Endothelial cell of umbilical vein (primary cell): ENCODE data around the gene PROM1. TPM values are rescaled to one million over a fixed set of nuclear protein-coding genes. Genes with fewer than 3 reads are reported as not detected.

ENCODE experiments used
- BruUV-seq: library from RNA; stranded (reverse); fragments of 400-500 nt; replicated peaks from 2 replicates; lab custom pipeline; 2021; lab: Mats Ljungman, UMichigan
- CTCF ChIA-PET: fragments of 300-600, 350-600 bp; sonication (Branson Sonifier 250); formaldehyde crosslinking; loops from one replicate; lab custom pipeline; 2021; ENCODE audit warnings: antibody characterized with exemption, inconsistent platforms; lab: Charles Lee
- POLR2A ChIA-PET: fragments of 300-600, 350-600 bp; sonication (Branson Sonifier 250); formaldehyde crosslinking; loops from one replicate; lab custom pipeline; 2021; ENCODE audit warnings: antibody characterized with exemption, inconsistent platforms; lab: Charles Lee
- DNase-seq: peaks from one replicate; pipeline ENCODE4 v3.0.0-alpha.2; 2011; ENCODE audit warnings: low read depth, low spot score
- FAIRE-seq: peaks from 2 replicates; lab custom pipeline; 2011; peaks lifted over from hg19 to GRCh38; lab: Jason Lieb, UNC
- H2AFZ ChIP-seq: 2 replicates; pipeline ENCODE4 v1.6.0; 2012; ENCODE audit warnings: low read depth, low read length, control low read depth, inconsistent platforms
- H3K27ac ChIP-seq: 2 replicates; pipeline ENCODE4 v1.5.1; 2011; ENCODE audit warnings: low read depth, mild to moderate bottlenecking, control low read depth, low read length, moderate library complexity; ENCODE audit not compliant: insufficient read depth
- H3K27me3 ChIP-seq, 2 experiments: 2 replicates each; pipeline versions ENCODE4 v1.6.0 to v1.6.1; 2011; ENCODE audit warnings: low read length in 2 of 2, mixed read lengths in 1 of 2; ENCODE audit not compliant: control insufficient read depth in 2 of 2, insufficient read depth in 2 of 2
- H3K36me3 ChIP-seq, 2 experiments: 2 replicates in 1 of 2; 3 replicates in 1 of 2; pipeline ENCODE4 v1.5.1; 2011; ENCODE audit warnings: low read length in 2 of 2, mild to moderate bottlenecking in 1 of 2, moderate library complexity in 1 of 2; ENCODE audit not compliant: control insufficient read depth in 2 of 2, insufficient read depth in 2 of 2; ENCODE audit errors: extremely low read depth in 1 of 2
- H3K4me1 ChIP-seq: 3 replicates; pipeline ENCODE4 v1.5.1; 2011; ENCODE audit warnings: mild to moderate bottlenecking, low read length; ENCODE audit not compliant: control insufficient read depth, insufficient read depth; ENCODE audit errors: extremely low read depth
- H3K4me2 ChIP-seq: 2 replicates; pipeline ENCODE4 v1.6.1; 2011; ENCODE audit warnings: low read length, control low read depth, mixed read lengths; ENCODE audit not compliant: insufficient read depth
- H3K4me3 ChIP-seq, 3 experiments: fragments of 200-600 bp in 1 of 3; sonication (generic), shearing (Covaris generic) in 1 of 3; replicated peaks in 1 of 3; 2 replicates each; pipeline ENCODE4 v1.5.1; 2011 to 2016; ENCODE audit warnings: control low read depth in 3 of 3, low read length in 3 of 3, mild to moderate bottlenecking in 2 of 3, inconsistent platforms in 1 of 3, low read depth in 1 of 3, moderate library complexity in 1 of 3; ENCODE audit not compliant: insufficient read depth in 1 of 3
- H3K79me2 ChIP-seq: 2 replicates; pipeline ENCODE4 v1.6.0; 2012; ENCODE audit warnings: low read length, inconsistent platforms; ENCODE audit not compliant: control insufficient read depth, insufficient read depth
- H3K9ac ChIP-seq: replicated peaks from 2 replicates; pipeline ENCODE3; 2011; ENCODE audit warnings: low read length, control low read depth; ENCODE audit not compliant: insufficient read depth; ENCODE audit errors: extremely low read depth
- H3K9me1 ChIP-seq: replicated peaks from 3 replicates; pipeline ENCODE4 v1.6.0; 2011; ENCODE audit warnings: mild to moderate bottlenecking, low read length; ENCODE audit not compliant: control insufficient read depth, insufficient read depth; ENCODE audit errors: extremely low read depth
- H3K9me3 ChIP-seq: replicated peaks from 2 replicates; pipeline ENCODE4 v1.5.1; 2012; ENCODE audit warnings: low read length, inconsistent platforms; ENCODE audit not compliant: control insufficient read depth, insufficient read depth
- H4K20me1 ChIP-seq: replicated peaks from 2 replicates; pipeline ENCODE3; 2011; ENCODE audit warnings: mild to moderate bottlenecking, low read length; ENCODE audit not compliant: control insufficient read depth, insufficient read depth; ENCODE audit errors: extremely low read depth
- CTCF ChIP-seq, 2 donors: IDR thresholded peaks; 1 replicate in 1 of 2; 2 replicates in 1 of 2; pipeline ENCODE4 v1.5.1; 2011; ENCODE audit warnings: low read length in 2 of 2, mild to moderate bottlenecking in 2 of 2, moderate library complexity in 2 of 2, control low read depth in 1 of 2, inconsistent platforms in 1 of 2, low read depth in 1 of 2; ENCODE audit not compliant: insufficient read depth in 1 of 2; ENCODE audit errors: extremely low read depth in 1 of 2
- EZH2 ChIP-seq: IDR thresholded peaks from 2 replicates; pipeline ENCODE4 v1.6.1; 2012; ENCODE audit warnings: borderline replicate concordance, low read depth, mild to moderate bottlenecking, moderate library complexity, low read length, inconsistent platforms; ENCODE audit not compliant: severe bottlenecking
- FOS ChIP-seq: IDR thresholded peaks from 2 replicates; pipeline ENCODE4 v1.6.1; 2011; ENCODE audit warnings: mild to moderate bottlenecking, low read length, moderate library complexity, borderline replicate concordance; ENCODE audit not compliant: insufficient read depth
- GATA2 ChIP-seq: IDR thresholded peaks from 2 replicates; pipeline ENCODE4 v1.7.0; 2011; ENCODE audit warnings: low read depth, mild to moderate bottlenecking, moderate library complexity, mixed read lengths, low read length; ENCODE audit not compliant: insufficient read length, insufficient read depth
- JUN ChIP-seq: IDR thresholded peaks from 2 replicates; pipeline ENCODE4 v1.6.1; 2011; ENCODE audit warnings: borderline replicate concordance, low read depth; ENCODE audit not compliant: insufficient read length, insufficient read depth
- MAX ChIP-seq: IDR thresholded peaks from 2 replicates; pipeline ENCODE4 v1.6.1; 2011; ENCODE audit not compliant: insufficient read depth, insufficient read length
- MYC ChIP-seq: IDR thresholded peaks from one replicate; pipeline ENCODE4 v1.6.1; 2011; ENCODE audit warnings: mild to moderate bottlenecking, low read depth, low read length
- POLR2A ChIP-seq: IDR thresholded peaks from 2 replicates; pipeline ENCODE4 v1.6.1; 2012; ENCODE audit warnings: low read depth, mild to moderate bottlenecking, control low read depth, low read length
- POLR2AphosphoS5 ChIP-seq: IDR thresholded peaks from 2 replicates; pipeline ENCODE4 v1.6.1; 2012; ENCODE audit warnings: low read depth, mild to moderate bottlenecking, control low read depth, low read length, moderate library complexity; ENCODE audit not compliant: insufficient read depth
- dilution Hi-C: fragments of 300-500 bp; cut with MboI; formaldehyde crosslinking; loops from one replicate; pipeline ENCODE4 v1.15.0; 2019; ENCODE audit warnings: low sequenced_read_pairs; ENCODE audit not compliant: extremely low pct_ligation_motif_present
- intact Hi-C: fragments of 100-400 bp; cut with micrococcal nuclease; formaldehyde crosslinking; loops from one replicate; pipeline ENCODE4 v1.10.0; 2022
- polyA plus RNA-seq, 4 experiments: library from polyadenylated mRNA; depleted of rRNA in 3 of 4; stranded (reverse) in 3 of 4; unstranded in 1 of 4; fragments of >200 nt; gene quantifications; 2 replicates each; pipeline versions ENCODE4 v1.2.1 to v1.2.3, GENCODE V29; 2011 to 2012; ENCODE audit warnings: missing spikeins in 1 of 4
- total RNA-seq: library from RNA; stranded (reverse); gene quantifications from 2 replicates; pipeline ENCODE4 v1.2.3, GENCODE V29; 2021

PROM1 gene
- total and polyA plus RNA-seq, 2 donors (not counting 3 experiments of a cell fraction or from before 2014, with no cell fraction given): 0.36 to 1.7 TPM

GRCh38 chr4:16018841-16019240 lies 65.0 kb downstream of the PROM1 start:
- ChIA-PET CTCF (interaction anchor here (0.7 to 1.4 kb wide), 4 partner anchors 16 to 246 kb away, joined by 3 to 6 read pairs (median 4); no protein-coding TSS in a partner anchor), POLR2A (no interaction called here)
- DNase-seq: no peak
- Histone ChIP-seq H3K79me2 (no peaks in the 10 kb centered on the region), H2AFZ (no peak overlapping the region), H3K9ac (no peak overlapping the region), H3K9me3 (no peaks in the 10 kb centered on the region), H3K4me1 (peaks cover 3% of the 10 kb centered on the region), H3K4me3 (no peak overlapping the region), H3K36me3 (no peaks in the 10 kb centered on the region), H4K20me1 (no peaks in the 10 kb centered on the region), H3K27ac (no peak overlapping the region), H3K9me1 (no peaks in the 10 kb centered on the region), H3K4me2 (no peak overlapping the region), H3K27me3 (peaks cover 2 to 9% of the 10 kb centered on the region in 2 experiments)
- no peak for TF ChIP-seq MAX
- no peak for FAIRE-seq
- dilution Hi-C loops (no loop called here), intact Hi-C loops (no loop called here)
- no TSS peak for BruUV-seq

- ChIA-PET POLR2A (no interaction called here), CTCF (interaction anchor here (0.7 to 1.4 kb wide), 4 partner anchors 17 to 247 kb away, joined by 3 to 6 read pairs (median 4); no protein-coding TSS in a partner anchor)
- Histone ChIP-seq H4K20me1 (no peaks in the 10 kb centered on the region), H3K27ac (no peak overlapping the region), H3K36me3 (no peaks in the 10 kb centered on the region), H3K27me3 (peaks cover 2 to 9% of the 10 kb centered on the region in 2 experiments), H3K4me1 (peaks cover 3% of the 10 kb centered on the region), H3K9me1 (no peaks in the 10 kb centered on the region), H3K4me2 (no peak overlapping the region), H3K79me2 (no peaks in the 10 kb centered on the region), H2AFZ (no peak overlapping the region), H3K9ac (no peak overlapping the region), H3K4me3 (no peak overlapping the region), H3K9me3 (no peaks in the 10 kb centered on the region)
- FAIRE-seq: no peak
- DNase-seq: no peak
- no TSS peak for BruUV-seq
- intact Hi-C loops (no loop called here), dilution Hi-C loops (no loop called here)
- no peak for TF ChIP-seq FOS
- no peak for TF ChIP-seq GATA2
- no peak for TF ChIP-seq CTCF (IDR thresholded peaks at IDR 0.05; ENCODE audit: extremely low read depth in 1 of 2, insufficient read depth in 1 of 2, low read depth in 1 of 2, low read length in 2 of 2)
- no peak for TF ChIP-seq MAX
- no peak for TF ChIP-seq POLR2A
- no peak for TF ChIP-seq EZH2
- TF ChIP-seq POLR2AphosphoS5: no peak
- no peak for TF ChIP-seq JUN
- TF ChIP-seq MYC: no peak
Measured at GRCh38 chr4:16018061-16018676, 65.7 kb downstream of the PROM1 start.
